GM19043 (cell line): Measurements from ENCODE around the gene DPEP1.
"Not testable (repeated sequence)": the region's sequence is repeated elsewhere in the genome, so short reads cannot be mapped to it uniquely, and the experiment has no call there.

Source experiments
- ATAC-seq: cut with Tn5 transposase; IDR thresholded peaks from one replicate; pipeline ENCODE4 v1.9.1; 2021; ENCODE audit warnings: low read depth; ENCODE audit not compliant: unreplicated experiment

DPEP1 gene

DNA sequence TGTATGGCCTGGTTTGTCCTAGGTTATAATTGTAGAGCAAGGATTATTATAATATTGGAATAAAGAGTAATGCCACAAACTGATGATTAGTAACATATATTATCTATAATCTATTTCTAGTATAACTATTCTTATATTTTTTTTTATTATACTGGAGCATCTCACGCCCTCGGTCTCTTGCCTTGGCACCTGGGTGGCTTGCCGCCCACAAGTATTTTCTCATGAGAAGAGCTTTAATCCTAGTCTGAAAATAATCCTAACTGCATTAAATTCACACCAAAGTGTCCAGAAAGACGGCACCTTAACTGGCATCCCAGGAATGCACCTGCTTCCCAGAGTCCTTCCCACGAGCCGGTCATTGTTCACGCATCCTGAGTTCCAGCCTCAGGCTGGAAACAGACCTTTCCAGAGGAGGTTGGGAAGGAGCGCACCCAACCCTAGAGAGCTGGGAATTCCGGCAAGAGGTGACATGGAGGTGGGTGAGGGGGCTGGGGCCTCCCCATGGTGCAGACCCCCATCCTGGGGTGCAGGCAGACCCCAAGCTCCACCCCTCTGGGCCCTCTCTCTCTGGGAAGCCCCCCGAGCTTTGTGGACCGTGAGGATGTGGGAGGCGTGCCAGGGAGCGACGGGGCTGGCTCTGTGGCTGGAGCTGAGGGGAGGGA is 28.1 kb downstream of the DPEP1 start:
- no peak for ATAC-seq

- no peak for ATAC-seq
Observed at GRCh38 chr16:89642574-89642973, 29.1 kb downstream of the DPEP1 start.

GRCh38 chr16:89643769-89644300 is 30.4 kb downstream of the DPEP1 start:
- no peak for ATAC-seq

DNA sequence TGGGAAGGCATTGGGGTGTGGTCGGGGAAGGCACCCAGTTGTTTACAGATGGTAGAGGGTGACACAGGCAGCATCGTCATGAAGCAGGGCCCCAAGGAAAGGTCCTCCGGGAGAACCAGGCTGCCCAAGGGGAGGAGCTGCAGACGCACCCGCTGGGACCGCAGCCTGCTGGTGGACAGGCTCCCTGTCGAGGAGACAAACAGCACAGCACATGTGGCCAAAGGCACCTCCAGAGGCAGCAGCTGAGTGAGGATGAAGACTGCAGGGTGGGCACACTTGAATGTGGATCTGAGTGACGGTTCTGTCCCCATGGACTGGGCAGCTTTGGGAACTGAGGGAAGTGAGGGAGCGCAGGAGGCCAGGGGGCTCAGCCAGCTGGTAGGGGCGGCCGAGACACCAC is 31.7 kb downstream of the DPEP1 start:
- ATAC-seq: no peak

GRCh38 chr16:89646270-89646669 is 32.8 kb downstream of the DPEP1 start:
- ATAC-seq: no peak

DNA sequence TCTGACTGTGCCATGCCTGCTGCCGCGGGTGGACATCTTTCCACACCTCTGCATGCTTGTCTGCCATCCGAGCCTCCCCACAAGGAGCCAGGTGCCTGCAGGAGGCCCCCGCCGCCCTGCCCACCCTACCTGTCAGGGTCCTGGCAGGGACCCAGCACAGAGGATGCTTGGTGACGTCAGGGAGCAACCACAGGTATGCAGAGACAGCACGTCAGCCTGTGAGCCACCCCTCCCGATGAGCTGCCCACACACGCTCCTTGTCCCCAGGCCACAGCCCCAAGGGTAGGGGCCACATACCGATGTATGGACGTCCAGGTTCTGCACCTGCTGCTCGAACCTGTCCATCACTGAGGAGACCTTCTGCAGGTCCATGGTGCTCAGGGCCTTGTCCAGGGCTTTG is 33.5 kb downstream of the DPEP1 start:
- no peak for ATAC-seq

DNA sequence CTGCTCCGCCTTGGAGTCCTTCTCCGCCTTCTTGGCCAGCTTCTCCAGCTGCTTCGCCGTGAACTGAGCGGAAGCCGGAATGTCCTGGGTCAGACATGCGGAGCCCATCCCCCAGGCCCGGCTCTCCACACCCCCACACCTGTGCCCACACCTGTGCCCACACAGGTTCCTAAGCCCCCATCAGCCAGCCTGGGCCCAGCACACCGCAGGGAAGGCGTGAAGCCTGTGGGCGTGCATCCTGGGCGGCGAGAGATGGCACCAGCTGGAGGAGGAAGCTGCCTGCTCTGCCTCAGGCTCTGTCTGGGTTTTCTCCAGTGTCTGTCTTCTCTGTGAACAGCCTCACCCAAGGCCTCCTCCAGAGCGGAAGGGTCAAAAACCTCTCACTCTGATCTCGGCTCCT is 38.1 kb downstream of the DPEP1 start:
- no peak for ATAC-seq

DNA sequence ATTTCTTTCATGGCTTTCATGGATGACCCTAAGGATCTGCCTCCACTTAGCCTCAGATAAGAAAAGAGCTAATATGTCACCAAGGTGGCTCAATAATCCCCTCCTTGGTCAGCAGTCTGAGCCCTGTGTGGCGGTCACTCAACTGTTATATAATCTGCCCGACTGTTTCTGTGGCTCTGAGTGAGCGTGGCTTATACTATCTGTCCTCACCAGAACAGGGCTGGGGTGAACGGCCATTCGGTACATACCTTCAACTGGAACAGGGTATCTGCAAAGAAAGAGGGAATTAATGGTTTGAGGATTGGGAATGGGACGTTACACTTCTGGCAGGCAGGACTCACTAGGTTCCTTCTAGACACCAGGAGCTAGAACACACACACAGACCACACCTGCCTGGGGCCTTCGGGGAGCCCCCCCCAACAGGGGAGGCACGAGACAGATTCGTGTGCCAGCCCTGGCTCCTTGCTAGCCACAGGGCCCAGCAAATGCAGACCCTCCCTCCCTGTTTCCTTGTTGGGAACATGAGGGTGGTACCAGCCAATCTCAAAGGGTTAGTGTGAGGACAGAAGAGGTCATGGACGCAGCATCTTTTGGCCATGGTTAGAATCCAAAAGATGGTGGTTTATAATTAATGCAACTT is 40.3 kb downstream of the DPEP1 start:
- ATAC-seq: no peak

- ATAC-seq: no peak
Observed at GRCh38 chr16:89655062-89655643, 41.7 kb downstream of the DPEP1 start.

GRCh38 chr16:89656435-89657121 is 43.1 kb downstream of the DPEP1 start:
- no peak for ATAC-seq

DNA sequence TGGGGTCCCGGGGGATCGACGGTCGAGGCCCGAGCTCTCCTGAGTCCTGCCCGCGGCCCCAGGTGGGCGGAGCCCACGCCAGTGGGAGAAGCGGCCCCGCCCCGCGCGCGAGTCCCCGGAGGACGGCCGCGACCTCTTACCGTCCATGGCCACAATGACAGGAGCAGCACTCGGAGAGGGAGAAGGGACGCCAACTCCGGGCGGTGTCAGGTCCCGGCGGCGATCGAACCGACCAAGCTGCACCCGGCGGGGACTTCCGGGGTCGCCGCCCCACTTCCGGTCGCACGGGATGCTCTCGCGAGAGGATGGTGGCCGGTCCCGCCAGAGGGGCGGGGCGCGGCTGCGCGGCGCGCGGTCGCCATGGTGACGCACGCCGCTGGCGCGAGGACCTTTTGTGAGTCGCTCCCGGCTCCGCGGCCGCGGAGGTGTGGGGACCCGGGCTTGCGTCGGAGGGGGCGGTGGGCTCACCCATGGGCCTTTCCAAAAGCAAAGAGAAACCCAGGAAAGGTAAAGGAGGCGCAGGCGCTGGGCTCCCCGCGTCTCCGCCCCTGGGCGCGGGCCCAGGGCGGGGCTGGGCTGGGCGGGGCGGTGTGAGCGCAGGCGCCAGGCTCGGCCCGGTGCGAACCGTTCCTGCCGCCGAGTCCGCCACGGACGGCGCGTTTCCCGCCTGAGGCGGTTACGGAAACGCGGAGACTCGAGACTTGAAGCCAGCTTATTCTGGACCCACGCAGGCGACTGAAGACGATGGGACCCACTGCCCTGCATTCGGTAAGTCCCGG is 44.2 kb downstream of the DPEP1 start, which contains the start of the genes CHMP1A and SPATA33:
CHMP1A (minus strand) TSS at position 267 of the 779 bp plus-strand sequence; CDS start at position 147, 120 bp downstream.
SPATA33 (plus strand) TSS at position 395 of the 779 bp plus-strand sequence; CDS start at position 471, 76 bp downstream.
- ATAC-seq: peak; percentile 81

DNA sequence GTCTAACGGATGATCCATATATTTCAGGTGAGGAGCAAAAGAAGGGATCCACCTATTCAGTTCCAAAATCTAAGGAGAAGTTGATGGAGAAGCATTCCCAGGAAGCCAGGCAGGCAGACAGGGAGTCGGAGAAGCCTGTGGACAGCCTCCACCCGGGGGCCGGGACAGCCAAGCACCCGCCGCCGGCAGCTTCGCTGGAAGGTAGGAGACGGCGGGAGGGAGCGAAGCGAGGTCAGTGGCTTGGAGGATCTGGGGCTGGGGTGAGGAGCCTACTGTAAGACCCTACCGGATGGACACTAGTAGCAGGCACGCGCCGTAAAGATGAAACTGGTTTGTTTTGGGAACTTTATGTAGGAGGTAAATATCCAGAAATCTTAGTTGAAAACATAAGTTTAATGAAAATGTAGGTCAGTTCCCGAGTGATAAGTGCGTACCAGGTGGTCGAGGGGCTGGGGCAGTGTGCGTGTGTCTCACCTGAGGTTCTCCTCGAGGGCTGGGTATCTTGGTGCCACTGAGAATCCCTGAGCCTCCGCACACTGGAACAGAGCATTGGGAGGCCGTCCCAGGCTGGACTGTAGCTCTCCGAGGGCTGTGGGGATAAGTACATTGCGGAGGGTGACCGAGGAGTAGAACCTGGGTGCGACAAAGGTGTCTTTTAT is 44.9 kb downstream of the DPEP1 start:
- ATAC-seq: no peak

DNA sequence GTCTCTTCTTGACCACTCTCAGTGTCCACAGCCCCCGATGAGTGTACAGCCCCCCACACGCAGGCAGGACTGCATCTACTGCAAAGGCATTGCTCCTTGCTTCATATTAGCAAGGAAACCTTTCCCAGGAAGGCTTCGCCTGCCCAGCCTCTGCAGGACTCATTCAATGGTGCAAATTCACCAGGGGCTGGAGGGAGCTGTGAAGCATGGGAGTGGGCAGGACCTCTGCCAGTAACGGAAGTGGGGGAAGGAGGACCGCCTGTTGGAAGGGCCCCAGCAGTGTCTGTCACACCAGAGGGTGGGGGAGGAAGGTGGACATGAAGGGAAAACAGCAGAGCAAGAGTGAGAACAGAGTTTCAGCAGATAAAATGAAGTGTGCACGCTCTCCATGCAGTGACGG is 46.7 kb downstream of the DPEP1 start:
- no peak for ATAC-seq

DNA sequence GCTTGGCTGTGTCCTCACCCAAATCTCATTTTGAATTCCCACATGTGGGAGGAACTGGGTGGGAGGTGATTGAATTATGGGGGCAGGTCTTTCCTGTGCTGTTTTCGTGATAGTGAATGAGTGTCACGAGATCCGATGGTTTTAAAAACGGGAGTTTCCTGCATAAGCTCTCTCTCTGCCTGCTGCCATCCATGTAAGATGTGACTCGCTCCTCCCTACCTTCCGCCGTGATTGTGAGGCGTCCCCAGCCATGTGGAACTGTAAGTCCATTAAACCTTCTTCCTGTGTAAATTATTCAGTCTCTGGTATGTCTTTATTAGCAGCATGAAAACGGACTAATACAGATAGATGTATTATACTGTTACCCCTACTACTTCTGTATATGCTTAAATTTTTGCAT is 47.8 kb downstream of the DPEP1 start:
- no peak for ATAC-seq

GRCh38 chr16:89664238-89664637 is 50.8 kb downstream of the DPEP1 start:
- not testable (repeated sequence) for ATAC-seq

- ATAC-seq: not testable (repeated sequence)
Observed at GRCh38 chr16:89667000-89667399, 53.6 kb downstream of the DPEP1 start.

- ATAC-seq: no peak
Observed at GRCh38 chr16:89667633-89668032, 54.2 kb downstream of the DPEP1 start.

DNA sequence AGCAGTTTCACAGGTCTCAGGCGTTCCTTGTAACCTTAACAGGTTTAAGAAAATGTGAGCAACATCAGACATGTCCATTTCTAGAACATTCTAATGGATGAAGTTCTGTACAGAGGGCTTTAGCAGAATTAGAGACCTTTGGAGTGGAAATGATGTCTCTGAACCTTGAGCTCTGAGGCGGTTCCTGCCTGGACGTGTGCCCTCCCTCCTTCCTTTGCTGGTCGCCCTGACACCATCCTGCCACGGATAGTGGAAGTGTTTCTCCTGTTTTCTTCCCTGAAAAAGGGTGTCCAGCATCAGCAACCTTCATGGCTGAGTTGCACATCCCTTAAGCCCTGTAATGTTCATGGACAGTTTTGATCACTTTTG is 55.3 kb downstream of the DPEP1 start:
- ATAC-seq: no peak

GRCh38 chr16:89669755-89670154 is 56.3 kb downstream of the DPEP1 start:
- no peak for ATAC-seq
